DND-41 (cell line): Measurements from ENCODE around the gene HEYL.

ENCODE experiments used
- ATAC-seq: fragments of 200-7000 bp; cut with Tn5 transposase; 3 replicates; pipeline ENCODE4 v1.9.1; 2021; ENCODE audit warnings: low read depth; ENCODE audit not compliant: insufficient read depth
- DNase-seq: peaks from one replicate; pipeline ENCODE4 v3.0.0-alpha.2; 2020
- H2AFZ ChIP-seq: 2 replicates; pipeline ENCODE4 v1.6.0; 2012; ENCODE audit warnings: low read depth, low read length
- H3K27ac ChIP-seq: 2 replicates; pipeline ENCODE4 v1.5.1; 2012; ENCODE audit warnings: low read length, inconsistent platforms
- H3K27me3 ChIP-seq: fragments of 200-600 bp; sonication (generic); 2 replicates; pipeline ENCODE4 v1.6.0; 2012; ENCODE audit warnings: low read length, mild to moderate bottlenecking, inconsistent platforms; ENCODE audit not compliant: insufficient read depth, poor library complexity
- H3K36me3 ChIP-seq: 2 replicates; pipeline ENCODE4 v1.5.1; 2012; ENCODE audit warnings: low read length, inconsistent platforms; ENCODE audit not compliant: insufficient read depth
- H3K4me1 ChIP-seq: 2 replicates; pipeline ENCODE4 v1.5.1; 2012; ENCODE audit warnings: mild to moderate bottlenecking, low read length; ENCODE audit not compliant: insufficient read depth
- H3K4me2 ChIP-seq: 2 replicates; pipeline ENCODE4 v1.6.0; 2012; ENCODE audit warnings: mild to moderate bottlenecking, moderate library complexity, low read length, inconsistent platforms; ENCODE audit not compliant: insufficient read depth
- H3K4me3 ChIP-seq, 2 experiments: fragments of 200-600 bp in 1 of 2; shearing (Covaris generic) in 1 of 2; 2 replicates each; pipeline ENCODE4 v1.5.1; 2012 to 2016; ENCODE audit warnings: inconsistent platforms in 2 of 2, low read length in 2 of 2, mild to moderate bottlenecking in 2 of 2, low read depth in 1 of 2, moderate library complexity in 1 of 2
- H3K79me2 ChIP-seq: 2 replicates; pipeline ENCODE4 v1.6.0; 2012; ENCODE audit warnings: low read length, inconsistent platforms; ENCODE audit not compliant: insufficient read depth
- H3K9ac ChIP-seq: 2 replicates; pipeline ENCODE4 v1.6.0; 2012; ENCODE audit warnings: low read depth, mild to moderate bottlenecking, inconsistent platforms, low read length, moderate library complexity
- H3K9me3 ChIP-seq: 2 replicates; pipeline ENCODE4 v1.5.1; 2012; ENCODE audit warnings: low read length, moderate library complexity, mild to moderate bottlenecking, inconsistent platforms; ENCODE audit not compliant: insufficient read depth, severe bottlenecking
- H4K20me1 ChIP-seq: 2 replicates; pipeline ENCODE4 v1.6.0; 2012; ENCODE audit warnings: low read length; ENCODE audit not compliant: insufficient read depth
- CTCF ChIP-seq: IDR thresholded peaks from 2 replicates; pipeline ENCODE4 v1.5.1; 2012; ENCODE audit warnings: borderline replicate concordance, low read length, moderate library complexity, mild to moderate bottlenecking; ENCODE audit not compliant: poor library complexity, severe bottlenecking; ENCODE audit errors: extremely low read depth
- EZH2 ChIP-seq: IDR thresholded peaks from 3 replicates; pipeline ENCODE4 v1.6.1; 2012; ENCODE audit warnings: borderline replicate concordance, low read depth, mild to moderate bottlenecking, moderate library complexity, low read length, inconsistent platforms; ENCODE audit not compliant: severe bottlenecking

The HEYL gene

DNA sequence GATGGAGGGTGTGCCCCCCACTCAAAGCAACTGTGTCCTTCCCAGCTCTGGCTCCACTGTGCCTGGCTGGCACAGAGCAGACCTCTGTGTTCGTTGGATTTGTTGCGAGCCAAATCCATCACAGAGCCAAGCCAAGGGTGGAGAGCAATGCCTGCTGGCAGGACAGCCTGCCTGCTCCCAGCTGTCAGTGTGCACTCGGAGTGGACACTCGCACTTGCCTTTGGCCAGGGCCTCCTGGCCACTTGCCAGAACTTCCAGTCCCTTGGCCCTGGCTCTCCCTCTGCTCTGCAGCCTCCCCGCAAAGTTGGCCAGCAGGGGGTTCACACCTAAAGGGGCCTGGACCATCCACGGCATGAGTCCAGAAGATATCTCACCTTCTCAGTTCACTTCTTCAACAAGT lies 16.4 kb downstream of the HEYL start:
- no peak overlapping the region for H3K9ac ChIP-seq
- H4K20me1 ChIP-seq = no peaks in the 10 kb centered on the region; the same call in 1 of the 2 replicates
- H3K4me2 ChIP-seq = no peak overlapping the region
- H3K4me1 ChIP-seq = no peaks in the 10 kb centered on the region
- H2AFZ ChIP-seq = no peak overlapping the region
- H3K36me3 ChIP-seq = no peaks in the 10 kb centered on the region
- no peak overlapping the region for H3K4me3 ChIP-seq
- no peaks in the 10 kb centered on the region for H3K9me3 ChIP-seq
- TF ChIP-seq CTCF (no peak), EZH2 (no peak)
- ATAC-seq (no peak), DNase-seq (no peak)
- no peak overlapping the region for H3K27ac ChIP-seq
- H3K79me2 ChIP-seq = no peaks in the 10 kb centered on the region
- peaks cover 13% of the 10 kb centered on the region for H3K27me3 ChIP-seq

DNA sequence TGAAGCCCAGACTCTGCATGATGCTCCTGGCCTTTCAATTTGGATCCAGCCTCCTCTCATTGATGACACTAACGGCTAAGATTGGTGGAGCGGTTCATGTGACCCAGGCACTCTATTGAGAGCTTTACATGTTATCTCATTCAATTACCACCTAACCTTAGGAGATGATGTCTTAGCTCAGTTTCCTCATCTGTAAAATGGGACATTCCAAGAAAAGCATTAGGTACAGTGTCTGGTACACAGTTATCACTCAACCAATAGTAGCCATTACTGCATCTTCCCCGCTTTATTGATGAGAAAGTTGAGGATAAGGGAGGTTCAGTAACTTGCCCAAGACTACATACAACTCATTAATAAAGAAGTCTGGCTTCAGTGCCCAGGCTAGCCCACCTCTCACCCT lies 17.0 kb downstream of the HEYL start:
- H2AFZ ChIP-seq = no peak overlapping the region
- H3K27ac ChIP-seq = no peak overlapping the region
- TF ChIP-seq CTCF = no peak
- TF ChIP-seq EZH2 = no peak
- H3K9me3 ChIP-seq = no peaks in the 10 kb centered on the region
- H3K9ac ChIP-seq = no peak overlapping the region
- no peak for ATAC-seq
- DNase-seq = no peak
- peaks cover 13% of the 10 kb centered on the region for H3K27me3 ChIP-seq
- H3K4me3 ChIP-seq = no peak overlapping the region
- no peaks in the 10 kb centered on the region for H3K36me3 ChIP-seq
- no peak overlapping the region for H3K4me2 ChIP-seq
- no peaks in the 10 kb centered on the region for H3K4me1 ChIP-seq
- no peaks in the 10 kb centered on the region; the same call in 1 of the 2 replicates for H4K20me1 ChIP-seq
- H3K79me2 ChIP-seq = no peaks in the 10 kb centered on the region

DNA sequence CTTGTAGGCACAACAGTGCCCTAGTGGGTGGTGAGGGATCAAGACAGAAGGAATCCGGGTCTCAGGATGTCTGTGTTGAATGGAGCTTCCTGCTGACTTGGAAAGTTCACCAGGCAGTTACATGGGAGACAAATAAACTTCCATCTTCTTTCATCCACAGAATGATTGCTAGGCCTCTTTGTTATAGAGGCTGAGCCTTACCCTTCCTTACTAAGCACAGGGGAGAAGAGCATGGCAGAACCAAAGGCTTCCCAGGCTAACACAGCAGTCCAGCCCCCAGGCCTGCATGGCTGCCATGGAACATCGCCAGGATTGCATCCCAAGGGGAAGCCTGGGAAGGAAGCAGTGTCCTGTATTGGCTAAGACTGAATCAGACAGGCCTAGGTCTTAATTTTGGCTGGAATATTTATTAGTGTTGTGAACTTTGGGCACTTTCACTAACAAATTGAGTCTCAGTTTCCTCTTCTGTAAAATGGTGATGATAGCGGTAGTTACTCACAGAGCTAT lies 18.7 kb downstream of the HEYL start:
- no peak for ATAC-seq

More for the DNA sequence above, 18.7 kb downstream of the HEYL start:
- Histone ChIP-seq H2AFZ (no peak overlapping the region), H3K79me2 (no peaks in the 10 kb centered on the region), H3K27me3 (peaks cover 13% of the 10 kb centered on the region), H3K4me3 (no peak overlapping the region), H3K36me3 (no peaks in the 10 kb centered on the region), H3K9ac (no peak overlapping the region), H4K20me1 (no peaks in the 10 kb centered on the region; the same call in 1 of the 2 replicates), H3K4me1 (no peaks in the 10 kb centered on the region), H3K4me2 (no peak overlapping the region), H3K9me3 (no peaks in the 10 kb centered on the region), H3K27ac (no peak overlapping the region)
- no peak for TF ChIP-seq EZH2
- no peak for TF ChIP-seq CTCF
- DNase-seq = no peak
